ENCODE measurements around the gene SLC6A12.

SLC6A12 gene

GRCh38 chr12:224330-224729 is 10.4 kb upstream of the SLC6A12 start:
- no peak overlapping the region for H3K4me3 ChIP-seq (replicated peaks; ENCODE audit: low read depth, low read length)
- no peak for DNase-seq (ENCODE audit: low read depth)
- no peak for TF ChIP-seq CTCF (IDR thresholded peaks at IDR 0.05; ENCODE audit: low read length, missing control alignments)

GRCh38 chr12:223841-224240 is 9.9 kb upstream of the SLC6A12 start:
- no peak for TF ChIP-seq CTCF (IDR thresholded peaks at IDR 0.05; ENCODE audit: low read length, missing control alignments)
- no peak overlapping the region for H3K4me3 ChIP-seq (replicated peaks; ENCODE audit: low read depth, low read length)
- DNase-seq (ENCODE audit: low read depth): no peak

GRCh38 chr12:221736-222135 is 7.8 kb upstream of the SLC6A12 start:
- DNase-seq (ENCODE audit: low read depth): no peak
- no peak for TF ChIP-seq CTCF (IDR thresholded peaks at IDR 0.05; ENCODE audit: low read length, missing control alignments)
- no peak overlapping the region for H3K4me3 ChIP-seq (replicated peaks; ENCODE audit: low read depth, low read length)

GRCh38 chr12:220946-221550 is 7.1 kb upstream of the SLC6A12 start:
- no peak for TF ChIP-seq CTCF (IDR thresholded peaks at IDR 0.05; ENCODE audit: low read length, missing control alignments)
- no peak for DNase-seq (ENCODE audit: low read depth)
- H3K4me3 ChIP-seq (replicated peaks; ENCODE audit: low read depth, low read length): no peak overlapping the region

GRCh38 chr12:220491-220890 is 6.5 kb upstream of the SLC6A12 start:
- DNase-seq (ENCODE audit: low read depth): no peak
- no peak overlapping the region for H3K4me3 ChIP-seq (replicated peaks; ENCODE audit: low read depth, low read length)
- TF ChIP-seq CTCF (IDR thresholded peaks at IDR 0.05; ENCODE audit: low read length, missing control alignments): no peak

- peak; percentile 53 for TF ChIP-seq CTCF (IDR thresholded peaks at IDR 0.05; ENCODE audit: low read length, missing control alignments)
- peak; percentile 41 for DNase-seq (ENCODE audit: low read depth)
- no peak overlapping the region for H3K4me3 ChIP-seq (replicated peaks; ENCODE audit: low read depth, low read length)
Observed at GRCh38 chr12:219891-220352, 6.0 kb upstream of the SLC6A12 start.
